Tibial artery (tissue), 4 donors: ENCODE results near the gene BRWD1.
A peak's percentile ranks its signal among the peaks of the same experiment; 100 is the strongest.
"Not testable (repeated sequence)": the region's sequence is repeated elsewhere in the genome, so short reads cannot be mapped to it uniquely, and the experiment has no call there.

ENCODE experiments used
- DNase-seq, 2 donors: peaks; one replicate each; pipeline ENCODE4 v3.0.0-alpha.2; 2019
- H3K27ac ChIP-seq, 2 donors: fragments of 200-600 bp; sonication (generic) in 1 of 2; 1 replicate in 1 of 2; 2 replicates in 1 of 2; pipeline ENCODE4 v1.5.1; 2018 to 2019; ENCODE audit warnings: mild to moderate bottlenecking in 1 of 2
- H3K27me3 ChIP-seq, 2 donors: fragments of 200-600 bp; sonication (generic) in 1 of 2; one replicate each; pipeline versions ENCODE4 v1.5.1 to v1.6.0; 2016 to 2019
- H3K36me3 ChIP-seq, 3 donors: fragments of 200-600 bp; sonication (generic) in 2 of 3; one replicate each; pipeline ENCODE4 v1.5.1; 2016 to 2019; ENCODE audit warnings: mild to moderate bottlenecking in 2 of 3
- H3K4me1 ChIP-seq, 4 donors: fragments of 200-600 bp; sonication (generic) in 2 of 4; 1 replicate in 3 of 4; 2 replicates in 1 of 4; pipeline ENCODE4 v1.5.1; 2016 to 2019
- H3K4me3 ChIP-seq, 2 donors: fragments of 200-600 bp; sonication (generic) in 1 of 2; 1 replicate in 1 of 2; 2 replicates in 1 of 2; pipeline ENCODE4 v1.5.1; 2018 to 2019; ENCODE audit warnings: mild to moderate bottlenecking in 2 of 2
- H3K9me3 ChIP-seq, 3 donors: fragments of 200-600 bp; sonication (generic) in 1 of 3; one replicate each; pipeline ENCODE4 v1.5.1; 2016 to 2019
- intact Hi-C: fragments of 100-400 bp; cut with DNase I; formaldehyde crosslinking; loops from one replicate; pipeline ENCODE4 v1.15.0; 2023; ENCODE audit warnings: low total_unique reads
- TF ChIP-seq, protein P1 (sequence below), 2 experiments: fragments of 200-600 bp in 1 of 2; fragments of 450-650 bp in 1 of 2; IDR thresholded peaks; one replicate each; pipeline ENCODE4 v1.5.1; 2017 to 2019; ENCODE audit warnings: antibody characterized with exemption in 2 of 2, mild to moderate bottlenecking in 1 of 2, moderate library complexity in 1 of 2

Gene BRWD1

DNA sequence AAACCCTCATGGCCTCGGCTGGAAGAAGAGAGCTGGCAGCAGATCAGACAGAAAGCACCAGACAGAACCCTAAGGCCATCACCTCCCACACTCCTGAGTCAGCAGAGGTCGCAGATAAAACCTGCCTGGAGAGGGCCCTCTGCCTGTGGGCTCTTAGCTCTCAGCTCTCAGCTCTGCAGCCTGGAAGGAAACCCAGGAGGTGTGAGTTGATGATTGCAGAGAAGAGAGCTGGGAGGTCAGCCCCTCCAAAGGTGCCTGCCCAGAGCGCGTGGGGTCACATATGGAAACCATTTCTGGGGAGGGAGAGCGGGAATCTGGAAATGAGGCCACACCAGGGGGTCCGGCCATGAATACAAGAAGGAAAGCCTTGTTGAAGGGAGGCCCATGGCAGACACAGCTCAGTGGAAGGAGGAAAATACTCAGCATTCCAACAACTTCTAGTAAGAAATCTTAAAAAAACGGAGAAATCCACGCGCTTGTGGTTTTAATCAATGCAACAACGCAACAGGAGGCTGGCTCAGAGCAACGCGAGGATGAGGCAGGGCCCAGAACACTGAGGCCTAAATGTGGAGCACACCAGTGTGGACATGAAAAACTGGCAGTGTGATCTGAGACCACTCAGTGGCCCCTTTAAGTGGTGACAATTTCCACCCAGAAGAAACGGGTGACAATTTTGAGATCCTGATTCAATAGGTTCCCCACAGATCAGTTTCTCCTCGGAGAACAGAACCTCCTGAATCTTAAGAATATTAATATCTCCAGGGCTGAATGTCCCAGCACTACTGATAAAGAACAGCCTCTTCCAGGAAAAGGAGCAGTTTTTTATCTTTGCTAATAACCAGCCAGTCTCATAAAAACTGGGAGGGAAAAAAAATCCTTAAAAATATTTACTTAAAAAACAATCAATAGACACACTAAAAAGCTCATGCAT, 175.9 kb downstream of the BRWD1 start:
- H3K36me3 ChIP-seq = no peaks in the 10 kb centered on the region
- H3K27me3 ChIP-seq = no peaks in the 10 kb centered on the region
- no peak for DNase-seq
- H3K4me1 ChIP-seq = peaks cover 0 to 4% (median 1%) of the 10 kb centered on the region in 4 donors
- TF ChIP-seq, protein P1, sequence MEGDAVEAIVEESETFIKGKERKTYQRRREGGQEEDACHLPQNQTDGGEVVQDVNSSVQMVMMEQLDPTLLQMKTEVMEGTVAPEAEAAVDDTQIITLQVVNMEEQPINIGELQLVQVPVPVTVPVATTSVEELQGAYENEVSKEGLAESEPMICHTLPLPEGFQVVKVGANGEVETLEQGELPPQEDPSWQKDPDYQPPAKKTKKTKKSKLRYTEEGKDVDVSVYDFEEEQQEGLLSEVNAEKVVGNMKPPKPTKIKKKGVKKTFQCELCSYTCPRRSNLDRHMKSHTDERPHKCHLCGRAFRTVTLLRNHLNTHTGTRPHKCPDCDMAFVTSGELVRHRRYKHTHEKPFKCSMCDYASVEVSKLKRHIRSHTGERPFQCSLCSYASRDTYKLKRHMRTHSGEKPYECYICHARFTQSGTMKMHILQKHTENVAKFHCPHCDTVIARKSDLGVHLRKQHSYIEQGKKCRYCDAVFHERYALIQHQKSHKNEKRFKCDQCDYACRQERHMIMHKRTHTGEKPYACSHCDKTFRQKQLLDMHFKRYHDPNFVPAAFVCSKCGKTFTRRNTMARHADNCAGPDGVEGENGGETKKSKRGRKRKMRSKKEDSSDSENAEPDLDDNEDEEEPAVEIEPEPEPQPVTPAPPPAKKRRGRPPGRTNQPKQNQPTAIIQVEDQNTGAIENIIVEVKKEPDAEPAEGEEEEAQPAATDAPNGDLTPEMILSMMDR (IDR thresholded peaks at IDR 0.05) = no peak
- no peaks in the 10 kb centered on the region for H3K9me3 ChIP-seq
- H3K27ac ChIP-seq = no peak overlapping the region
- intact Hi-C loops = loop anchor here (5.0 kb wide), 3 partner anchors 405 to 910 kb away; no protein-coding TSS in a partner anchor
- no peak overlapping the region for H3K4me3 ChIP-seq

DNA sequence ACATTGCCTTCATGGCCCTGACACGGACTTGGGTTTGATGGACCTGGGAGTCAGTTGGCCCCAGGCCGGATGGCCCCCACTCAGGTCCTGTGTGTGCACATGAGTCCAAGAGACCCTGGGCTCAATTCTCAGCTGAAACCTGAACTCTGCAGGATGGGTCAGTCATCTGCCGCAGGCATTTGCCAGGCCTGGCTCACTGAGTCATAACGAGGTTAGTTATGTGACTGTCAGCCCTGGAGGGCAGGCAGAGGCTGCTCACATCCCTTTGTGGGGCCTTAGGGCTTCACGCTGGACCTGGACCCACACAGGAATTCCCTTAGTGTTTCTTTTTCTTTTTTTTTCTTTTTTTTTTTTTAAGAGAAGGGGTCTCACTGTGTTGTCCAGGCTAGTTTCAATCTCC, 176.7 kb downstream of the BRWD1 start:
- intact Hi-C loops = loop anchor here (5.0 kb wide), 3 partner anchors 404 to 909 kb away; no protein-coding TSS in a partner anchor
- no peak for DNase-seq

DNA sequence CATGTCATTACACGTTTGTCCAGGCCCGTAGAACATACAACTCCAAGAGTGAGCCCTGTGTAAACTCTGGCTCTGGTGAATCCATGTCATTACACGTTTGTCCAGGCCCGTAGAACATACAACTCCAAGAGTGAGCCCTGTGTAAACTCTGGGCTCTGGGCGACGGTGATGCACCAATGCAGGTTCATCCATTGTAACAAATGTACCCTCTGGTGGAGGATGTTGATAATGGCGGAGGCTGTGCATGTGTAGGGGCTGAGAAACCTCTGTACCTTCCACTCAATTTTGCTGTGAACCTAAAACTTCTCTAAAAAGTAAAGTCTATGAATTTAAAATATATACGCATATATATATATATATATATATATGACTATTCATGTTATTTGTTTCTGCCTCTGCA, 177.3 kb downstream of the BRWD1 start:
- not testable (repeated sequence) for H3K4me3 ChIP-seq, H3K27me3 ChIP-seq, H3K9me3 ChIP-seq, H3K36me3 ChIP-seq, H3K4me1 ChIP-seq, H3K27ac ChIP-seq, DNase-seq
- intact Hi-C loops = loop anchor here (5.0 kb wide), 3 partner anchors 404 to 909 kb away; no protein-coding TSS in a partner anchor
- TF ChIP-seq, protein P1 (IDR thresholded peaks at IDR 0.05) = peak; percentile 6 to 16

More for the DNA sequence above, 176.7 kb downstream of the BRWD1 start:
- Histone ChIP-seq H3K4me1 (peaks cover 0 to 4% (median 1%) of the 10 kb centered on the region in 4 donors), H3K4me3 (no peak overlapping the region), H3K9me3 (no peaks in the 10 kb centered on the region), H3K27me3 (no peaks in the 10 kb centered on the region), H3K27ac (no peak overlapping the region), H3K36me3 (no peaks in the 10 kb centered on the region)
- TF ChIP-seq, protein P1 (IDR thresholded peaks at IDR 0.05) = no peak

DNA sequence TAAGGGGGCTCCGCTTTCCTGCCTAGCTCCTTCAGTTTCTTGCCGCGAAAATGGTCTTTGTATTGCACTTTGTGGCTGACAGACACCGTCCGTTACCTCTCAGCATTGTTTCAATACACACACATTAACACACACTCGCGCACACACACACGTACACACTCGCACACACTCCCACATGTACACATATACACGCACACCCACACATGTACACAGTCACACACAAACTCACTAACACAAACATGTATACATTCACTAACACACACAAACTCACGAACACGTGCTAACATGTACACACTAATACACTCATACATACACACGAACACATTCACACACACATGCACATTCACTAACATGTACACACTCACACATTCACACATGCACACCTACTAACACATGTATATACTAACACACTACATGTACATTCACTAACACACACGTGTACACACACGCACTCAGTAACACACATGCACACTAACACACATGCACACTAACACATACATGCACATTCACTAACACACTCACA, 179.1 kb downstream of the BRWD1 start:
- Histone ChIP-seq H3K9me3 (peaks cover 0 to 3% (median 0%) of the 10 kb centered on the region in 3 donors), H3K27ac (no peak overlapping the region), H3K27me3 (no peaks in the 10 kb centered on the region), H3K4me1 (peaks cover 0 to 4% (median 1%) of the 10 kb centered on the region in 4 donors), H3K36me3 (no peaks in the 10 kb centered on the region), H3K4me3 (no peak overlapping the region)
- TF ChIP-seq, protein P1 (IDR thresholded peaks at IDR 0.05) = no peak
- intact Hi-C loops = no loop called here
- DNase-seq = no peak
